HEK293T (cell line): Measurements from ENCODE around the gene TAT.

ENCODE experiments used
- CTBP1 ChIP-seq: fragments of 450-650 bp; IDR thresholded peaks from 2 replicates; pipeline ENCODE4 v1.6.1; 2016; ENCODE audit warnings: borderline replicate concordance
- ELF4 ChIP-seq: fragments of 450-650 bp; IDR thresholded peaks from 2 replicates; pipeline ENCODE4 v1.6.1; 2017; ENCODE audit warnings: antibody characterized with exemption
- HDGF ChIP-seq: fragments of 450-650 bp; IDR thresholded peaks from 2 replicates; pipeline ENCODE4 v1.6.1; 2017; ENCODE audit warnings: antibody characterized with exemption, borderline replicate concordance
- SP1 ChIP-seq: fragments of 450-650 bp; IDR thresholded peaks from 2 replicates; pipeline ENCODE4 v1.6.1; 2017
- SUZ12 ChIP-seq: fragments of 450-650 bp; IDR thresholded peaks from 2 replicates; pipeline ENCODE4 v1.6.1; 2016; ENCODE audit warnings: mild to moderate bottlenecking
- ZNF384 ChIP-seq: fragments of 450-650 bp; IDR thresholded peaks from 2 replicates; pipeline ENCODE4 v1.6.1; 2016
- TF ChIP-seq, protein P1 (sequence below): fragments of 450-650 bp; IDR thresholded peaks from 2 replicates; pipeline ENCODE4 v1.6.1; 2016

DNA sequence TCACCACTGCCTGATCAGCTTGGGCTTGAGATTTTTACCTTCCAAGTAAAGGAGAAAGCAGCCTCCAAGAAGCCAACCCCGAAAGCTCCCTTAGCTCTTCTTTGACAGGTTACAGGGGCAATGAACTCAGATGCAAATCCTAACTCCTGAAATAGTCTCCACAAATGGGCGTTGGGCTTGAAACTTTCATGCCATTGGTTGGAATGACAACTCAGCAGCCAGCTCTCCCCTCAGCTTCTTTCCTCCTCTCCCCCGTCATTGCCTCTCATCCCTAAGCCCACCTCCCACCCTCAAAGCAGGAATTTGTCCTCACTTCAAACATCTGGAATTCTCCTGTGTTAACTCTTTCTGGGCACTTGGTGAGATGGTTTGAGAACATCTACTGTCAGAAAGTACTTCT, at the start of gene TAT:
- TF ChIP-seq HDGF (no peak), CTBP1 (no peak), ZNF384 (no peak), SP1 (no peak), SUZ12 (no peak), ELF4 (no peak)
- TF ChIP-seq, protein P1, sequence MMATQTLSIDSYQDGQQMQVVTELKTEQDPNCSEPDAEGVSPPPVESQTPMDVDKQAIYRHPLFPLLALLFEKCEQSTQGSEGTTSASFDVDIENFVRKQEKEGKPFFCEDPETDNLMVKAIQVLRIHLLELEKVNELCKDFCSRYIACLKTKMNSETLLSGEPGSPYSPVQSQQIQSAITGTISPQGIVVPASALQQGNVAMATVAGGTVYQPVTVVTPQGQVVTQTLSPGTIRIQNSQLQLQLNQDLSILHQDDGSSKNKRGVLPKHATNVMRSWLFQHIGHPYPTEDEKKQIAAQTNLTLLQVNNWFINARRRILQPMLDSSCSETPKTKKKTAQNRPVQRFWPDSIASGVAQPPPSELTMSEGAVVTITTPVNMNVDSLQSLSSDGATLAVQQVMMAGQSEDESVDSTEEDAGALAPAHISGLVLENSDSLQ, result no peak
